Peyer's patch (tissue), 4 donors: ENCODE measurements around the gene FHL1. TPM values are rescaled to one million over a fixed set of nuclear protein-coding genes. Genes with fewer than 3 reads are reported as not detected.

Experiments
- DNase-seq, 3 donors: peaks; one replicate each; pipeline ENCODE4 v3.0.0-alpha.2; 2017 to 2019
- H3K27ac ChIP-seq, 4 donors: fragments of 200-600 bp; sonication (generic); one replicate each; pipeline ENCODE4 v1.5.1; 2016 to 2019
- H3K27me3 ChIP-seq, 2 donors: fragments of 200-600 bp; sonication (generic); one replicate each; pipeline ENCODE4 v1.5.1; 2019
- H3K36me3 ChIP-seq, 3 donors: fragments of 200-600 bp; sonication (generic); one replicate each; pipeline ENCODE4 v1.5.1; 2016 to 2019
- H3K4me1 ChIP-seq, 4 donors: fragments of 200-600 bp; sonication (generic); one replicate each; pipeline ENCODE4 v1.5.1; 2016 to 2019
- H3K4me3 ChIP-seq, 4 donors: fragments of 200-600 bp; sonication (generic); 1 replicate in 3 of 4; 2 replicates in 1 of 4; pipeline ENCODE4 v1.5.1; 2016 to 2019; ENCODE audit warnings: mild to moderate bottlenecking in 1 of 4
- H3K9me3 ChIP-seq, 4 donors: fragments of 200-600 bp; sonication (generic); one replicate each; pipeline ENCODE4 v1.5.1; 2016 to 2019; ENCODE audit warnings: mild to moderate bottlenecking in 1 of 4
- POLR2A ChIP-seq, 2 donors: fragments of 450-650 bp; IDR thresholded peaks; one replicate each; pipeline ENCODE4 v1.5.1; 2017; ENCODE audit warnings: antibody characterized with exemption in 2 of 2, mild to moderate bottlenecking in 2 of 2, moderate library complexity in 2 of 2
- total RNA-seq, 4 donors: library from RNA; depleted of rRNA; stranded (reverse); fragments of >200 nt; gene quantifications; one replicate each; pipeline ENCODE4 v1.1.0, GENCODE V29; 2016
- TF ChIP-seq, protein P1 (sequence below), 6 experiments: fragments of 450-650 bp in 4 of 6; fragments of 200-600 bp in 2 of 6; sonication (generic) in 1 of 6; IDR thresholded peaks; one replicate each; pipeline ENCODE4 v1.5.1; 2017 to 2019; ENCODE audit warnings: antibody characterized with exemption in 6 of 6, mild to moderate bottlenecking in 3 of 6, moderate library complexity in 1 of 6

FHL1 gene
- total RNA-seq, 4 donors from 2014 or later, result 33.8 to 302 (median 120) TPM

- Histone ChIP-seq H3K27me3 (no peaks in the 10 kb centered on the region), H3K27ac (peak within 1 kb of the TSS; percentile 72 to 87 (median 76)), H3K4me1 (no peaks in the 10 kb centered on the region), H3K4me3 (peak within 1 kb of the TSS; percentile 57 to 78 (median 72)), H3K36me3 (no peaks in the 10 kb centered on the region), H3K9me3 (no peaks in the 10 kb centered on the region)
- TF ChIP-seq, protein P1, sequence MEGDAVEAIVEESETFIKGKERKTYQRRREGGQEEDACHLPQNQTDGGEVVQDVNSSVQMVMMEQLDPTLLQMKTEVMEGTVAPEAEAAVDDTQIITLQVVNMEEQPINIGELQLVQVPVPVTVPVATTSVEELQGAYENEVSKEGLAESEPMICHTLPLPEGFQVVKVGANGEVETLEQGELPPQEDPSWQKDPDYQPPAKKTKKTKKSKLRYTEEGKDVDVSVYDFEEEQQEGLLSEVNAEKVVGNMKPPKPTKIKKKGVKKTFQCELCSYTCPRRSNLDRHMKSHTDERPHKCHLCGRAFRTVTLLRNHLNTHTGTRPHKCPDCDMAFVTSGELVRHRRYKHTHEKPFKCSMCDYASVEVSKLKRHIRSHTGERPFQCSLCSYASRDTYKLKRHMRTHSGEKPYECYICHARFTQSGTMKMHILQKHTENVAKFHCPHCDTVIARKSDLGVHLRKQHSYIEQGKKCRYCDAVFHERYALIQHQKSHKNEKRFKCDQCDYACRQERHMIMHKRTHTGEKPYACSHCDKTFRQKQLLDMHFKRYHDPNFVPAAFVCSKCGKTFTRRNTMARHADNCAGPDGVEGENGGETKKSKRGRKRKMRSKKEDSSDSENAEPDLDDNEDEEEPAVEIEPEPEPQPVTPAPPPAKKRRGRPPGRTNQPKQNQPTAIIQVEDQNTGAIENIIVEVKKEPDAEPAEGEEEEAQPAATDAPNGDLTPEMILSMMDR (IDR thresholded peaks at IDR 0.05), result no peak
- peak in 1 of 2 donors; percentile 15 for TF ChIP-seq POLR2A (IDR thresholded peaks at IDR 0.05)
- DNase-seq, result peak; percentile 63 to 79 (median 69)
These were observed 104.0 kb downstream of the FHL1 start, which contains the start of gene MAP7D3 for GRCh38 chrX:136251041-136251991. TSS of gene MAP7D3 (minus strand) at chrX:136251400. CDS start at chrX:136251358, 42 bp downstream.

DNA sequence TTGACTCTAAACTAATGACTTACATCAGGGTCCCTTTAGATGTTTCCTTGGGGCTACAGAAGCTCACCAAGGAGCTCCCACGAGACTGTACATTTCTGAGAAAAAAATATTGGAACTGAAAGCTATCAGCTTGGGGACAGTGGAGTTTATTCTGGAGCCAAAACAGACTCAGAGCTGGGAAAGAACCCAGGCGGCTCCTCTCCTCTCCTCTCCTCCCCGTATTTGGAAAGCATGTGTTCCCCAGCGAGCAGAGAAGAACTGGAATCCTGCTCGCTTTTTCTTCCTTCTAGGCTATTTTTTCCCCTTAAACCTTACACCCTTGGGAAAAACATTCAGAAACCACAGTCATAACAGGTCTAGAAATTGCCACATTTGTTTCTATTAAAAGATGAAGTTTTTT lies 108.2 kb downstream of the FHL1 start:
- H3K27ac ChIP-seq, result peak overlapping the region in 1 of 4 donors; percentile 35
- H3K36me3 ChIP-seq, result no peaks in the 10 kb centered on the region
- H3K4me1 ChIP-seq, result no peaks in the 10 kb centered on the region
- no peaks in the 10 kb centered on the region for H3K27me3 ChIP-seq
- no peak for DNase-seq
- no peaks in the 10 kb centered on the region for H3K9me3 ChIP-seq
- TF ChIP-seq, protein P1 (IDR thresholded peaks at IDR 0.05), result no peak
- no peak for TF ChIP-seq POLR2A (IDR thresholded peaks at IDR 0.05)
- no peak overlapping the region for H3K4me3 ChIP-seq

DNA sequence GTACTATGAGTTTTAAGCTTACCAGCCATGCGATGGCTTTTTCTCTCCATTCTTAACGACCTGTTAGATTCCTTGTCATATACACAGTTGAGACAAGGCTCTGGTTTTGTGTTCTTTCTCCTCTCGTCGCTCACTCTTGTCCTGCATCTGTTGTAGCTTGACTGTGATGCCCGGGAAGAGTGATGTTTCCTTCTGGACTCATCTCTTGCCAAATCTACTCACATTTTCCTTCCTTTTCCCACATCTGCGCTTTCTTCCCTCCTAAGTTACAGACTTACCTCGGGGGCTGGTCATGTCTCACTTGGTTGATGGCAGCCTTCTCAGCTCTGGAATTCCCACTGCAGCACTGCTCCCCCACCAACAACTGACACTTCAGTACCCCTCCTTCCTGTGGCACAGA lies 108.7 kb downstream of the FHL1 start:
- no peaks in the 10 kb centered on the region for H3K27me3 ChIP-seq
- TF ChIP-seq, protein P1 (IDR thresholded peaks at IDR 0.05), result no peak
- no peak for TF ChIP-seq POLR2A (IDR thresholded peaks at IDR 0.05)
- H3K4me1 ChIP-seq, result no peaks in the 10 kb centered on the region
- no peak overlapping the region for H3K4me3 ChIP-seq
- H3K36me3 ChIP-seq, result no peaks in the 10 kb centered on the region
- H3K27ac ChIP-seq, result peak overlapping the region in 1 of 4 donors; percentile 22
- H3K9me3 ChIP-seq, result no peaks in the 10 kb centered on the region
- DNase-seq, result no peak

DNA sequence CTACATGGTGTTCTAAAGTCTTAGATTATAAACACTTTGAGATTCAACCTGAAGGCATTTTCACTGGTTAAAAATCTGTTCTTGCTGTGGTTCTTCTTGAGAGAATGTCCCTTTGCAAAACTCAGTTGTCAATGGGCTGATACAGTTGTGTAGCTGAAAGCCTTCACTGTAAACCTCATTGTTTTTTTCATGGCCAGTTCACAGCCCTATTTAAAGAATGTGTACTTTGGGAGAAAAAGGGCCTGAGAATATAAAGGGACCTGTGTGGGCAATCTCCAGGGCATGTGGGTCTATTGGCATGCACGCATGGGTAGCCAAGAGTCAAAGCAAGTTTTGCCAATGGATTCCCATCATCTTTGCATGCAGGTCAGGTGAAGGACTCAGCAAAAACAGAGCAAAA lies 111.6 kb downstream of the FHL1 start:
- Histone ChIP-seq H3K27me3 (no peaks in the 10 kb centered on the region), H3K9me3 (no peaks in the 10 kb centered on the region), H3K4me3 (no peak overlapping the region), H3K36me3 (no peaks in the 10 kb centered on the region), H3K4me1 (no peaks in the 10 kb centered on the region), H3K27ac (peak overlapping the region in 2 of 4 donors; percentile 17 to 25)
- no peak for DNase-seq
- TF ChIP-seq POLR2A (IDR thresholded peaks at IDR 0.05), result no peak
- TF ChIP-seq, protein P1 (IDR thresholded peaks at IDR 0.05), result no peak

DNA sequence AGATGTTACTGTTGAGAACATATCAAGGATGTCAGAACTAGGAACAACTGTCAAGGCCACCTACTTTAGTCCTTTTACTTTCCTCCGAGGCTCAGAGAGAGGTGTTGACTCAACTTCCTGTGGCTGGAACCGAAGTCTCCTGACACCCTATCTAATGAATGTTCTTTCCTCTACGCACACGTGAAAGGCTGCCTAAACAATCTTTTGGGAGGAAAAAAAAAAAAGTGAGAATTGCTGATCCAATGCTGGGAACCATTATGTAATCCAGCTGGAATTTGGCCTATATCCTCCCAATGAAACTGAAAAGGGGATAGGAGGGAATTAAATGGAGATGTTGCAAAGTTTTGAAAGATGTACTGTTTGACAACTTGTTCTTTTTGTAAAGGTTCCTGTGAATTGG lies 112.2 kb downstream of the FHL1 start:
- H3K27ac ChIP-seq, result peak overlapping the region in 2 of 4 donors; percentile 50 to 52

DNA sequence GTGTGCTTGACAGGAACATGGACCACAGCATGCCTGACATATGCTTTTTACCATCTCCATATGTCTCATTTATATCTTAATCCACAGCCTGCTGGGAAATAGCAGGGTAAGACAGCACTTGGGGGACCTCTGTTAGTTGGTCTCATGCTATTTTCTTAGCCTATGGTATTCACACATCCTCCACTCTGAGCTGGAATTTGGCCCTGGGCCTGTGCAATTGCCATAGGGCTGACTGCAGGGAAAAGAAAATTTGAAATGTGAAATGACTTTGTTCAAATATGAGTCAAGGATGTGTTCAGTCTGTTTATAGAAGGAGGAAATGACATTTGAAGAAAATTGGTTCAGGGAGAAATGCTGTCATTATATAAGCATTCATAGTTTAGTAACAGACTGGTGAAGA lies 113.4 kb downstream of the FHL1 start:
- no peak overlapping the region for H3K27ac ChIP-seq
- no peak overlapping the region for H3K4me3 ChIP-seq
- no peaks in the 10 kb centered on the region for H3K27me3 ChIP-seq
- no peaks in the 10 kb centered on the region for H3K36me3 ChIP-seq
- no peaks in the 10 kb centered on the region for H3K4me1 ChIP-seq
- TF ChIP-seq, protein P1 (IDR thresholded peaks at IDR 0.05), result no peak
- no peak for TF ChIP-seq POLR2A (IDR thresholded peaks at IDR 0.05)
- DNase-seq, result no peak
- no peaks in the 10 kb centered on the region for H3K9me3 ChIP-seq

More for the DNA sequence above, 112.2 kb downstream of the FHL1 start:
- Histone ChIP-seq H3K36me3 (no peaks in the 10 kb centered on the region), H3K4me1 (no peaks in the 10 kb centered on the region), H3K27me3 (no peaks in the 10 kb centered on the region), H3K4me3 (no peak overlapping the region), H3K9me3 (no peaks in the 10 kb centered on the region)
- no peak for DNase-seq
- TF ChIP-seq POLR2A (IDR thresholded peaks at IDR 0.05), result no peak
